Esophagus muscularis mucosa (tissue), 4 donors: ENCODE results near the gene TPPP. TPM values are rescaled to one million over a fixed set of nuclear protein-coding genes. Genes with fewer than 3 reads are reported as not detected.

Experiments used
- DNase-seq: peaks from one replicate; pipeline ENCODE4 v3.0.0-alpha.2; 2017; ENCODE audit errors: extremely low spot score
- H3K27ac ChIP-seq, 4 donors: fragments of 200-600 bp; sonication (generic); replicated peaks in 1 of 4; 1 replicate in 3 of 4; 2 replicates in 1 of 4; pipeline ENCODE4 v1.5.1; 2016 to 2019; ENCODE audit warnings: mild to moderate bottlenecking in 1 of 4
- H3K27me3 ChIP-seq, 4 donors: fragments of 200-600 bp; sonication (generic); one replicate each; pipeline versions ENCODE4 v1.5.1 to v1.6.0; 2016 to 2019
- H3K36me3 ChIP-seq, 4 donors: fragments of 200-600 bp; sonication (generic); one replicate each; pipeline ENCODE4 v1.5.1; 2016 to 2019
- H3K4me1 ChIP-seq, 4 donors: fragments of 200-600 bp; sonication (generic); one replicate each; pipeline ENCODE4 v1.5.1; 2016 to 2019
- H3K4me3 ChIP-seq, 4 donors: fragments of 200-600 bp; sonication (generic); 1 replicate in 2 of 4; 2 replicates in 2 of 4; pipeline ENCODE4 v1.5.1; 2016 to 2019; ENCODE audit warnings: mild to moderate bottlenecking in 4 of 4, moderate library complexity in 1 of 4
- H3K9me3 ChIP-seq, 4 donors: fragments of 200-600 bp; sonication (generic); 1 replicate in 3 of 4; 2 replicates in 1 of 4; pipeline ENCODE4 v1.5.1; 2016 to 2019
- EP300 ChIP-seq: sonication (generic); formaldehyde crosslinking; IDR thresholded peaks from one replicate; pipeline ENCODE4 v1.6.1; 2017; ENCODE audit warnings: antibody characterized with exemption
- POLR2A ChIP-seq: fragments of 450-650 bp; IDR thresholded peaks from one replicate; pipeline ENCODE4 v1.6.1; 2017; ENCODE audit warnings: antibody characterized with exemption, moderate library complexity, mild to moderate bottlenecking, low read depth
- POLR2AphosphoS5 ChIP-seq, 2 donors: sonication (generic); formaldehyde crosslinking; IDR thresholded peaks; one replicate each; pipeline ENCODE4 v1.6.1; 2017; ENCODE audit warnings: antibody characterized with exemption in 2 of 2
- WGBS: methylation state at CpG from one replicate; pipeline ENCODE4 v1.1.5; 2018; 5-methylcytosine and 5-hydroxymethylcytosine counted together
- intact Hi-C: fragments of 100-400 bp; cut with DNase I; formaldehyde crosslinking; loops from one replicate; pipeline ENCODE4 v1.15.1; 2023
- total RNA-seq, 4 donors: library from RNA; depleted of rRNA; stranded (reverse); fragments of >200 nt; gene quantifications; one replicate each; pipeline versions ENCODE4 v1.1.0 to v1.2.1, GENCODE V29; 2016
- TF ChIP-seq, protein P1 (sequence below), 3 experiments: fragments of 200-600 bp in 2 of 3; fragments of 450-650 bp in 1 of 3; sonication (generic) in 2 of 3; IDR thresholded peaks; one replicate each; pipeline ENCODE4 v1.5.1; 2017 to 2019; ENCODE audit warnings: antibody characterized with exemption in 3 of 3, mild to moderate bottlenecking in 2 of 3, moderate library complexity in 1 of 3

The TPPP gene
- total RNA-seq, 4 donors from 2014 or later = 19.5 to 45.7 (median 34.5) TPM

DNA sequence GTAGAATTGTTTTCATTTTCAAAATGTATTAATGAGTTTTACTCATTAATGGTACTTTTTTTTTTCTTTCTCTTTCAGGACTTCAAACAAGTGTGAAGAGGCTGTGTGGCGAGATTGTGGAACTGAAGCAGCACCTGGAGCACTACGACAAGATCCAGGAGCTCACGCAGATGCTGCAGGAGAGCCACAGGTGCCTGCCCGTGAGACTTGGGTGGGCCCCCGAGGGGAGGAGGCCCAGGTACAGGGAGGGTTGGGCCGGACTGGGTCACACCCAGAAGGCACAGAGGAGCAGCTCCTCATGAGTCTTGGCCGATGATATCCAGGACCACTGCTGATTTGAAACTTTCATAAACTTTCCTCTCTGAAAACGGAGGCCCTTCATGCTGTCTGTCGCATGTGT lies 45.4 kb downstream of the TPPP start:
- no peak for TF ChIP-seq EP300
- TF ChIP-seq POLR2AphosphoS5 (IDR thresholded peaks at IDR 0.05) = no peak
- TF ChIP-seq, protein P1, sequence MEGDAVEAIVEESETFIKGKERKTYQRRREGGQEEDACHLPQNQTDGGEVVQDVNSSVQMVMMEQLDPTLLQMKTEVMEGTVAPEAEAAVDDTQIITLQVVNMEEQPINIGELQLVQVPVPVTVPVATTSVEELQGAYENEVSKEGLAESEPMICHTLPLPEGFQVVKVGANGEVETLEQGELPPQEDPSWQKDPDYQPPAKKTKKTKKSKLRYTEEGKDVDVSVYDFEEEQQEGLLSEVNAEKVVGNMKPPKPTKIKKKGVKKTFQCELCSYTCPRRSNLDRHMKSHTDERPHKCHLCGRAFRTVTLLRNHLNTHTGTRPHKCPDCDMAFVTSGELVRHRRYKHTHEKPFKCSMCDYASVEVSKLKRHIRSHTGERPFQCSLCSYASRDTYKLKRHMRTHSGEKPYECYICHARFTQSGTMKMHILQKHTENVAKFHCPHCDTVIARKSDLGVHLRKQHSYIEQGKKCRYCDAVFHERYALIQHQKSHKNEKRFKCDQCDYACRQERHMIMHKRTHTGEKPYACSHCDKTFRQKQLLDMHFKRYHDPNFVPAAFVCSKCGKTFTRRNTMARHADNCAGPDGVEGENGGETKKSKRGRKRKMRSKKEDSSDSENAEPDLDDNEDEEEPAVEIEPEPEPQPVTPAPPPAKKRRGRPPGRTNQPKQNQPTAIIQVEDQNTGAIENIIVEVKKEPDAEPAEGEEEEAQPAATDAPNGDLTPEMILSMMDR (IDR thresholded peaks at IDR 0.05) = no peak
- TF ChIP-seq POLR2A = no peak
- intact Hi-C loops = no loop called here
- DNase-seq = no peak
- Histone ChIP-seq H3K4me3 (no peak overlapping the region), H3K27ac (no peak overlapping the region), H3K36me3 (peaks cover 0 to 45% (median 16%) of the 10 kb centered on the region in 4 donors), H3K27me3 (no peaks in the 10 kb centered on the region), H3K9me3 (no peaks in the 10 kb centered on the region), H3K4me1 (no peaks in the 10 kb centered on the region)
- 96% methylated on average over 9 of the region's 9 CpGs for WGBS

DNA sequence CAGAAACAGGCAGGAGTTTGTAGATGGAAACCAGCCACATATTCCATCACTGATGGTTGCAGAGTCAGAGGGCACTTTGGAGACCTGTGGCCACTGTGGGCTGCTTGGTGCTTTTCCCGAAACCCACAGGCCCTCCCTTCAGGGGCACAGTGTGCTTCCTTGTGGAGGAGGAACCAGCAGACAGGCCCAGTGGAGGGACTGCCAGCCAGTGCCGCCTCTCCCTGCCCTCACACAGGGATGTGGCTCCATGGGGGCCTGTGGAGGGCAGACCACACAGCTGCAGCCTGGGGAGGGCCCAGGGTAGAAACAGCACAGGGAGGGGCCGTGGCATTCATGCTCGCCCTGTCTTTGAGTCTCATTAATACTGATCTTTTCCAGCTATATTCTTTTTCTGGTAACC lies 45.8 kb downstream of the TPPP start:
- Histone ChIP-seq H3K9me3 (no peaks in the 10 kb centered on the region), H3K36me3 (peaks cover 0 to 45% (median 18%) of the 10 kb centered on the region in 4 donors), H3K27me3 (no peaks in the 10 kb centered on the region), H3K4me3 (no peak overlapping the region), H3K27ac (no peak overlapping the region), H3K4me1 (no peaks in the 10 kb centered on the region)
- DNase-seq = no peak
- intact Hi-C loops = no loop called here
- WGBS = 98% methylated on average over 3 of the region's 4 CpGs
- TF ChIP-seq EP300 = no peak
- no peak for TF ChIP-seq POLR2AphosphoS5 (IDR thresholded peaks at IDR 0.05)
- TF ChIP-seq, protein P1 (IDR thresholded peaks at IDR 0.05) = no peak
- TF ChIP-seq POLR2A = no peak

DNA sequence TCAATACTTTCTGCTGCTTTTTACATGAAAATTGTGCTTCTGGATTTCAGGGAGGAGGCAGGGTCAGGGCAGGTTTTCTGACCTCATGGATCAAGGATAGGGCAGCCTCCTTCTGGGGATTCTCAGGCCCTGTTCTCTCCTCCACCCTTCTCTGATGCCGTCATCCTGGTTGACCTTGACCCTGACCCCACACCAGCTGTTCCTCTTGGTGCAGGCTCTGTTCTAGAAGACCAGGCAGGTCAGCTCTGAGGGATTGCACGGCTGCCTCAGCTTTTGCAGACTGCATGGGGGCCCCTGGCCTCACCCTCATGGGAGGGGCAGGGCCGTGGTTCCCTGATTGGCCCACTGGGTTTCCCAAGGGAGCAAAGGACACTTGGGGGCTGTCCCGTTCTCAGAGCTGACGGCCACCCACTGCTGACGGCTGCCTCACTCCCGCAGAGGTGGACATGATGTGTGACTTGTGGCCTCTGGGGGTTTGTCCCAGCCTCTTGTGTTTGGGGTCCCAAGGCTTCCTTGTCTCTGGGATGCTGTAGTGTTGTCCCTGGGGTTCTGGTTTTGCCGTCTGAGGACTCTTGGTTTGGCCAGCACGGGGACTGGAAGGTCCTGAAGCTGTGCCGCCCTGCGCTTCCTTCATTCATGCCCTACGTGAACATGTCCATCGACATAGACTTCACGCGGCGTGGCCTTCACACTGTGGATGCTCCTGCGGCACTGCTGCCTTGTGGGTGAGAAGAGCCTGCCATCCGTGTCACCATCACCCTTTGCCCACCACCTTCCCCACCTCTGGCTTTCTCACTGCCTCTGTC lies 46.6 kb downstream of the TPPP start:
- WGBS = 96% methylated on average over 12 of the region's 18 CpGs
- H3K27me3 ChIP-seq = no peaks in the 10 kb centered on the region
- intact Hi-C loops = no loop called here
- no peak overlapping the region for H3K27ac ChIP-seq
- TF ChIP-seq, protein P1 (IDR thresholded peaks at IDR 0.05) = no peak
- TF ChIP-seq POLR2AphosphoS5 (IDR thresholded peaks at IDR 0.05) (no peak), EP300 (no peak), POLR2A (no peak)
- H3K4me1 ChIP-seq = no peaks in the 10 kb centered on the region
- no peak for DNase-seq
- no peak overlapping the region for H3K4me3 ChIP-seq
- peaks cover 0 to 43% (median 20%) of the 10 kb centered on the region in 4 donors for H3K36me3 ChIP-seq
- H3K9me3 ChIP-seq = no peaks in the 10 kb centered on the region

DNA sequence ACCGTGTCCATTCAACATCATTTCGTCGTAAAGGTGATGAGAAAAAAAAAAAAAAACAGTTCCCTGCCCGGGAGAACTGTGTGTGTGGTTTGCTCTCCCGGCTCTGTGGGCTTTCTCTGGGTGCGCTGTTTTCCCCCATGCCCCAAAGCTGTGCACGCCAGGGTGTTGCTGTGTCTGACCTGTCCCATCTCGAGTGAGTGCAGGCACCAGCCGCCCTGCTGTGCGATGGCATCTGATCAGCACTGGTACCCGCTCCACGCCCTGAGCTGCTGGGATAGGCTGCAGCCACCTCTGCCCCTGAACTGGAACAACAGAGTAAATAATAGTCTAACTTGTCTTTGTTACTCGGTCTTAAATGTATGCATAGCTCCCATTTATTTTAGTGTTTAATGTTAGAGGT lies 47.7 kb downstream of the TPPP start:
- intact Hi-C loops = no loop called here
- peaks cover 0 to 55% (median 31%) of the 10 kb centered on the region in 4 donors for H3K36me3 ChIP-seq
- H3K4me3 ChIP-seq = no peak overlapping the region
- no peaks in the 10 kb centered on the region for H3K9me3 ChIP-seq
- no peak overlapping the region for H3K27ac ChIP-seq
- DNase-seq = no peak
- TF ChIP-seq POLR2AphosphoS5 (IDR thresholded peaks at IDR 0.05) = no peak
- TF ChIP-seq POLR2A = no peak
- 93% methylated on average over 12 of the region's 13 CpGs for WGBS
- no peaks in the 10 kb centered on the region for H3K27me3 ChIP-seq
- no peaks in the 10 kb centered on the region for H3K4me1 ChIP-seq

DNA sequence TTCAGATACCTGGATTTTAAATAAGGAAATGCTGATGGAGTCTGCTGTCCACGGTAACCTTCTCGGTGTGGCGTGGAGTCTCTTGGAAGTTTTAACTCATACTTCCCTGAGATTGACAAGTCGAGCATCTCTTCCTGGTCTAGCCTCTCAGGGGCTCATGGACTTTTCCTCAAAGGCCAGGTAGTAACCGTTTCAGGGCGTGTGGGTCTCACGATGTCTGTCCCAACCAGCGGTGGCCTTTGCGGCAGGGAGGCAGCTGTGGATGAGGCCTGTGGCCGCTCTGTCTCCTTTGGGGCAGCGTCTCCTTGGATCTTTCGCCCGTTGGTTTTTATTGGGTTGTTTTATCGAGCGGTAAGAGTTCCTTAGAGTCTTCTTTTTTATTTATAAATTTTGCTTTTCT lies 48.2 kb downstream of the TPPP start:
- DNase-seq = no peak
- peaks cover 0 to 59% (median 35%) of the 10 kb centered on the region in 4 donors for H3K36me3 ChIP-seq
- H3K4me3 ChIP-seq = no peak overlapping the region
- H3K27ac ChIP-seq = no peak overlapping the region
- no peaks in the 10 kb centered on the region for H3K27me3 ChIP-seq
- intact Hi-C loops = no loop called here
- TF ChIP-seq, protein P1 (IDR thresholded peaks at IDR 0.05) = no peak
- H3K4me1 ChIP-seq = no peaks in the 10 kb centered on the region
- 97% methylated on average over 15 of the region's 15 CpGs for WGBS
- no peaks in the 10 kb centered on the region for H3K9me3 ChIP-seq
